ENCODE results near the gene IDS.
A peak's percentile ranks its signal among the peaks of the same experiment; 100 is the strongest.
"Not testable (repeated sequence)": the region's sequence is repeated elsewhere in the genome, so short reads cannot be mapped to it uniquely, and the experiment has no call there.

The IDS gene

GRCh38 chrX:149527705-149528104, 22.6 kb upstream of the IDS start:
- no peak for DNase-seq (ENCODE audit: low spot score)

DNA sequence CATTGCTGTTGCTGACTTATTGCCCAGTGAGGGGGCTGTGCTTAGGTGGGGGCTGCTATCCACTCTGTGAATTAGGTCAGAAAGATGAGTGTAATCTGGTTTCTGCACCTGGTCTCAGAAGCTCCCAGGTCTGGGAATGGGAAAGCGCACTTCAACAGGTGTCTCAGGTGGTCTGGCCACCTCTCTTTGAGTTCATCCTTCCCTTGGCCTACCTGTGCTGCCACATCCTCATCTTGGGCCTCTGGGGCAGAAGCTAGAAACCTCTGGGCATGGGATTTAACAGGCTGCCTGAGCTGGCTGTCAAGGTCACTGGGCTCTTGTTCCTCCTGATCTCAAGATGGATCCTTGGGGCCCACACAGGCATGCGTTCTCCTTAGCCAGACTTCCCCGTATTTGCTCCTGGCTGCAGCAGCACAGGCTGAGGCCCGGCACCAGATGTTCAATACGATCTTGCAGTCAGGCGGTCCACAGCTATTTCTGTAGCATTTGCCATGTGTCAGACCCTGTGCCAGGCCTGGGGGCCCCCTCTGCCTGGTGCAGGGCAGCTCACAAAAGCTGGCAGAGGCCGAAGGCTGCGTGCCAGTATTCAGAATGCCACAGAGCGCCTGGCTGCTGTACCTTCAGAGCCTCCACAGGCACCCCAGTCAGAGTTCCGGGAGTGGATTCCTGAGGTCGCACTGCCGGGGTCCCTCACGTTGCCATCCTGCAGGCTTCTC, 21.4 kb upstream of the IDS start:
- DNase-seq (ENCODE audit: low spot score), result not testable (repeated sequence)

DNA sequence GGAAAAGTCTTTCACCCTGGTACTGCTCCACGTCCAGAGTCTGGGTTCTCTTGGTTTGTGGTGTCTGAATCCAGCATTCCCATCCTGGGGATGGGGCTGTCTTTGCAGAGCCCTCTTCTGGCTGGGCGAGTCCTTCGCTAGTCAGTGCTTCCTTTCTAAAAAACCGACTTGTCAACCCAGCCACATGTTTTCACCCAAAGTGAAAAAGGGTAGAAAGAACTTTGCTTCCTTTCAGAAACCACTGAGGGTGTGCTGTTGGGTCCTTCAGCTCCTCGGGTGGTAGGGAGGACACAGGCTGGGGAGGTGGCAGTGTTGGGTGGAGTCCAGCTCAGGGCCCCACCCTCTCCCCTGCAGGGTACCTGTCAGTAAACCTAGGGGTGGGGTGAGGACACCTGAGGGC, 20.8 kb upstream of the IDS start:
- DNase-seq (ENCODE audit: low spot score), result not testable (repeated sequence)

DNA sequence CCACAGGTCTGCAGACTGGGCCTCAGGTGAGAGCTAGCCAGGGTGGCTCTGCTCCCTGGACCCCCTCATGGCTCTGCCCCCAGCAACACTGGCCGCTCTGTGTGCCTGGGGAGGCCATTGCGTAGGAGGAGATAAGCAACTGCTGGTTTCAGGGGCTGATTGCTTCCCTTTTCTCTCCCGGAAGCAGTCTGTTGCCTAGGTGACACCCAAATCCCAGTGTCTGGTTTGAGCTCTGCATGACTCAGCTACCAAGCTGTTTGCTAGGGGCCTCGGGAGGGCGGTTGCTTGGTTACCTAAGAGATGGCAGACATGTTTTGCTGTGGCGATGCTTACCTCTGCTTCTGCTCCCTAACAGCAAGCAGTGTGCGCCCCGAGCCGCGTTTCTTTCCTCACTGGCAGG, 20.3 kb upstream of the IDS start:
- DNase-seq (ENCODE audit: low spot score), result not testable (repeated sequence)

GRCh38 chrX:149522916-149523315, 17.8 kb upstream of the IDS start:
- DNase-seq (ENCODE audit: low spot score), result no peak

- no peak for DNase-seq (ENCODE audit: low spot score)
Measured at GRCh38 chrX:149521438-149521837, 16.3 kb upstream of the IDS start.

DNA sequence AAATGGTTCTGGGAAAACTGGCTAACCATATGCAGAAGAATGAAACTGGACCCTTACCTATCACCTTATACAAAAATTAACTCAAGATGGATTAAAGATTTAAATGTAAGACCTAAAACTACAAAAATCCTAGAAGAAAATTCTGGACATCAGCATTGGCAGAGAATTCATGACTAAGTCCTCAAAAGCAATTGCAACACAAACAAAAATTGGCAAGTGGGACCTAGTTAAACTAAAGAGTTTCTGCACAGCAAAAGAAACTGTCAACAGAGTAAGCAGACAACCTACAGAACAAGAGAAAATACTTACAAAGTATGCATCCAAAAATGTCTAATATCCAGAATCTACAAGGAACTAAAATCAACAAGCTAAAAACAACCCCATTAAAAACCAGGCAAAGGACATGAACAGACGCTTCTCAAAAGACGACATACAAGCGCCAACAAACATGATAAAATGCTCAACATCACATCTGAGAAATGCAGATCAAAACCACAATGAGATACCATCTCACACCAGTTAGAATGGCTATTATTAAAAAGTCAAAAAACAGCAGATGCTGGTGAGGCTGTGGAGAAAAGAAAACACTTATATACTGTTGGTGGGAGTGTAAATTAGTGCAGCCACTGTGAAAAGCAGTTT, 15.7 kb upstream of the IDS start:
- not testable (repeated sequence) for DNase-seq (ENCODE audit: low spot score)

DNA sequence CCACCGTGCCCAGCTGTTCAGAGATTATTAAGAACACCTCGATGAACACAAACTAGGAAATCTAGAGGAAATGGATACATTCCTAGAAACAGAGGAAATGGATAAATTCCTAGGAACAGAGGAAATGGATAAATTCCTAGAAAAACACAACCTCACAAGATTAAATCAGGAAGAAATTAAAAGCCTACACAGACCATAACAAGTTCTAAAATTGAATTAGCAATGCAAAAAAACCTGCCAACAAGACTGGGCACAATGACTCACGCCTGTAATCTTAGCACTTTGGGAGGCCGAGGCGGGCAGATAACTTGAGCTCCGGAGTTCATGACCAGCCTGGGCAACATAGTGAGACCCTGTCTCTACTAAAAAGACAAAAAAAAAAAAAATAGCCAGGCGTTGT, 13.1 kb upstream of the IDS start:
- DNase-seq (ENCODE audit: low spot score), result no peak

DNA sequence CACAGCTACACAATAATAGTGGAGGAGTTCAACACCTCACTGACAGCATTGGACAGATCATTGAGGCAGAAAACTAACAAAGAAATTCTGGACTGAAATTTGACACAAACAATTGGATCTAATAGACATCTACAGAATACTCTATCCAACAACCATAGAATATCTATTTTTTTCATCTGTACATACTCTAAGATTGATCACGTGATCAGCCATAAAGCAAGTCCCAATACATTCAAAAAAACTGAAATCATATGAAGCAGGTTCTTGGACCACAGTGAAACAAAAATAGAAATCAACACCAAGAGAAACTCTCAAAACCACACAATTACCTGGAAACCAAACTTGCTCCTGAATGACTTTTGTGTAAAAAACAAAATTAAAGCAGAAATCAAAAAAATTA, 12.2 kb upstream of the IDS start:
- no peak for DNase-seq (ENCODE audit: low spot score)

GRCh38 chrX:149516604-149517003, 11.5 kb upstream of the IDS start:
- DNase-seq (ENCODE audit: low spot score), result no peak

- no peak for DNase-seq (ENCODE audit: low spot score)
Measured at GRCh38 chrX:149515954-149516602, 11.0 kb upstream of the IDS start.

- no peak for DNase-seq (ENCODE audit: low spot score)
Measured at GRCh38 chrX:149513825-149514428, 8.8 kb upstream of the IDS start.

DNA sequence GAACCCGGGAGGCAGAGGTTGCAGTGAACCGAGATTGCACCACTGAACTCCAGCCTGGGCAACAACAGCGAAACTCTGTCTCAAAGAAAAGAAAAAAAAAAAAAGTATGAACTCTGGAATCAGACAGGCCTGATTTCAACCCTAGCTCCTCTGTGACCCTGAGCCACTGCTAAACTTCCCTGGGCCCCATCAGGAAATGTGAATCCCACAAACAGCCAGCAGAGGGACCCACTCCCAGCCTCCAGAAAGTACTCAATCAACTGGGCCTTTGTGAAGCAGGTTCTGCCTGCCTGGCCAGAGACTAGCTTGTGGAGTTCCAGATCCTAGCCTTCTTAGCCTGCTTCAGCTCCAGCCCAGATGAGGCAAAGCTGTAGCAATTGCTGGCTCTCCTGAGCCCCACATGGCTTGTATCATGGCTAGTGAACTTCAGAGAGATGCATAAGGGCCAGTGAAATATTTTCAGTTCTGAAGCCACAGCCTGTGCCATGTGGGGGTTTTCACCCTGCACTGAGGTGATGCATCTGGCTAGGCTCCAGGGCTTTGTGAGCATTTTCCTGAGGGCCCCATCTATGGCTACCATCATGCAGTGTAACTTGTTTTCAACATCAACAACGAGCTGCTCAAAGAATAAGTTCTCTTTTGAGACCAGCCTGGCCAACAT, 7.2 kb upstream of the IDS start:
- peak; percentile 48 for DNase-seq (ENCODE audit: low spot score)

GRCh38 chrX:149511081-149511480, 6.0 kb upstream of the IDS start:
- DNase-seq (ENCODE audit: low spot score), result no peak

GRCh38 chrX:149510386-149510785, 5.3 kb upstream of the IDS start:
- DNase-seq (ENCODE audit: low spot score), result no peak

DNA sequence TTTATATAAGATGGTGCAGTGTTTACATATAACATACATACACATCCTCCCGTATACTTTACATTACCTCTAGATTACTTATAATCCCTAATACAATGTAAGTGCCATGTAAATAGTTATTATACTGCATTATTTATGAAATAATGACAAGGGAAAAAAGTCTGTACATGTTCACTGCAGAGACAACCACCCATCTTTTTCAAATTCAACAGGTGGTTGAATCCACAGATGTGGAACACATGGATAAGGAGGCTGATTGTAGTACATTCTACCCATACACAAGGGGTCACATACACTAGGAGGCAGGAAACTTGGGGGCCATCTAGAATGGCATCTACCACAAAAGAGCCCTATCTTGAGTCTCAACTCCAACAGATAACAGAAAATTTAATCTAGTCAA, 3.4 kb upstream of the IDS start:
- no peak for DNase-seq (ENCODE audit: low spot score)

DNA sequence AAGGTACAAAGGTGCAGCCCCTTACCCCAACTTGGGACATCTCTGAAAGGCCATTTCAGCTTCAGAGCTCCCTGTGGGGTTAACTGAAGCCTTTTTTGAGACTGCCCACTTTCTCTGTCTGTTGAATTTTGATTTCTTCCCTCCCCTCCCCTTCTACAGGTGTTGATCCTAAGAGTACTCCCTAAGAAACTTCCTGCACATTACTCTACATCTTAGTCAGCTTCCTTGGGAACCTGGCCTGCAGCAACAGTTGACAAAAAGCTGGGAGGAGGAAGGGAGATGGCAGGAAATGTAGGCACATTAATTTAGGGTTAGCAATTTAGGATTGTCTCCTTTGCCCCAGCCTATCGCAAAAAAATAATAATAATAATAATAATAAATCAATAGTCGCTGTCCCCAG, 1.2 kb upstream of the IDS start:
- no peak for DNase-seq (ENCODE audit: low spot score)

DNA sequence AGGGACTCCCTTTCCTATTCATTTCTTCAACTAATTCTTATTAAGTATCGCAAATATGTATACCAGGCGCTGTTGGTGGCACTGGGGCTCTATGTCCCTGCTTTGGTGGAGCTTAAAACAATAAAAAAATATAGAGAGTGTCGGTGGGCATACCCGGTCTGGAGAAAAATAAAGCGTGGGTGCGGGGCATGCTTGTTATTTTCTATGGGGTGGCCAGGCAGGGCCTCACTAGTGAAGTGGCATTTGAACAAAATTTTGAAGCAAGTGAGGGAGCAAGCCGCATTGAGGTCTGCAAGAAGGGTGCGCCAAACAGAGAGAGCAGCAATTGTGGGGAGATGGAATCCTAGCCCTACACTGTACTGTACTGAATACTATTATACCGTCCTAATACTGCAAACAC, 565 bp upstream of the IDS start:
- DNase-seq (ENCODE audit: low spot score), result no peak

DNA sequence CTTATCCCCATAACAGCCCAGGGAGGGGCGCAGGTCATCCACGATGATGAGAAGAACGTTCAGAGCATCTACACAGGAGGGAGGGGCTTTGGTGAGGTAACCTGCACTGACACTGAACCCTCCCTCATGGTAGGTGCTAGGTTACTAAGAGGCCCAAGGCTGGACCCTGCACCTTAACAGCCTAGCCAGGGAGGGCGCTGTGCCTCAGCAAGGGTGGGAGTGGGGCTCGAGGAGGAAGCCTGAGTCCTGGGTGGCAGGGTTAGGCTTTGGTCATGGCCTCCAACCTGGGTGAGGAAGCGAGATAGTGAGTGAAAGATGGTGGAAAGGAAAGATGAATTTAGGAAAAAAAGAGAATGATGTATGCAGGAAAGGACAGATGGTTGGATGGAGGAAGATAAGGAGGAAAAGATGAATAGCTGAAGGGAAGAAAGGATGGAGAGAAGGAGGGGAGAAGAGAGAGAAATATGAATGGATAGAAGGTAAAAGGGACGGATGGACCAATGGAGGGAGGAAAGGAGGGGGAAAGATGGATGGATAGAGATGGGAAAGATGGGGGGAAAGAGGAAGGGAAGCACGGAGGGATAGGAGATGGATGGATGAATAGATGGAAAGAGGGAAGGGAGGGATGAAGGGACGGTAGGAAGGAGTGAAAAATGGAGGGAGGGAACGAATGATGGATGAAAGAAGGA, 736 bp downstream of the IDS start:
- no peak for DNase-seq (ENCODE audit: low spot score)

- DNase-seq (ENCODE audit: low spot score), result not testable (repeated sequence)
Measured at GRCh38 chrX:149503446-149503845, 1.7 kb downstream of the IDS start.

DNA sequence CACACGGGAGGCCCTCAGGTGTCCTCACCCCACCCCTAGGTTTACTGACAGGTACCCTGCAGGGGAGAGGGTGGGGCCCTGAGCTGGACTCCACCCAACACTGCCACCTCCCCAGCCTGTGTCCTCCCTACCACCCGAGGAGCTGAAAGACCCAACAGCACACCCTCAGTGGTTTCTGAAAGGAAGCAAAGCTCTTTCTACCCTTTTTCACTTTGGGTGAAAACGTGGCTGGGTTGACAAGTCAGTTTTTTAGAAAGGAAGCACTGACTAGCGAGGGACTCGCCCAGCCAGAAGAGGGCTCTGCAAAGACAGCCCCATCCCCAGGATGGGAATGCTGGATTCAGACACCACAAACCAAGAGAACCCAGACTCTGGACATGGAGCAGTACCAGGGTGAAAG, 2.2 kb downstream of the IDS start:
- not testable (repeated sequence) for DNase-seq (ENCODE audit: low spot score)

DNA sequence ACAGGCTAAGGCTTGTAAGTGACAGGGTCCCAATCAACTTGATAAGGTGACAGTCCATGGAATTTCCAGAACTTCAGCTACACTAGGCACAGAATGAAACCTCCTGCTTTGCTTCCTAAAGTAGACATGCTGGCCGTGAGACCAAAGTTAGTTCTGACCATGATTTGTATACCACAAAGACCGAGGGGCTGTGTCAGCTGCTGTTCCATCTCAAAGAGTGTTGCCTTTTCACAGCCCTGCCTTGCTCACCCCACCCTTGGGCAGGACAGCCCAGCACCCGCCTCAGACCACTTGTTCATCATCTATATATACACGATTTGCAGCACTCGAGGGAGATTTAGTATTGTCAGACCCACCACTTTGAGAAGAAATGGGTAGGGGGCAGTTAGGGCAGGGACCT, 5.3 kb downstream of the IDS start:
- DNase-seq (ENCODE audit: low spot score), result no peak

Data from kidney capillary endothelial cell (primary cell).